H1 (cell line): Measurements from ENCODE around the gene HKDC1. TPM values are rescaled to one million over a fixed set of nuclear protein-coding genes. Genes with fewer than 3 reads are reported as not detected.

ENCODE experiments used
- CTCF ChIA-PET: fragments of 300-600 bp; sonication (Branson Sonifier 250); formaldehyde crosslinking; loops from one replicate; lab custom pipeline; 2021; ENCODE audit not compliant: partially characterized antibody; lab: Charles Lee
- POLR2A ChIA-PET: fragments of 300-600 bp; sonication (Branson Sonifier 250); formaldehyde crosslinking; loops from one replicate; lab custom pipeline; 2021; ENCODE audit warnings: inconsistent platforms; ENCODE audit not compliant: partially characterized antibody; lab: Charles Lee
- DNase-seq, 2 experiments: peaks; one replicate each; pipeline versions ENCODE4 v3.0.0 to v3.0.0-alpha.2; 2010 to 2022; ENCODE audit warnings: low spot score in 2 of 2, low read depth in 1 of 2, mixed read lengths in 1 of 2
- FAIRE-seq: peaks from 2 replicates; lab custom pipeline; 2011; peaks lifted over from hg19 to GRCh38; lab: Jason Lieb, UNC
- H2AFZ ChIP-seq: 2 replicates; pipeline ENCODE4 v1.8.1; 2012; ENCODE audit warnings: low read length, inconsistent platforms
- H2AK5ac ChIP-seq: 2 replicates; pipeline ENCODE4 v1.6.1; 2013; ENCODE audit warnings: low read depth, low read length
- H2BK120ac ChIP-seq: replicated peaks from 2 replicates; pipeline ENCODE3; 2013; ENCODE audit warnings: low read depth, low read length, inconsistent platforms
- H2BK12ac ChIP-seq: 2 replicates; pipeline ENCODE4 v1.6.1; 2013; ENCODE audit warnings: low read depth, low read length
- H2BK15ac ChIP-seq: 2 replicates; pipeline ENCODE4 v1.6.1; 2013; ENCODE audit warnings: low read length
- H2BK20ac ChIP-seq: 2 replicates; pipeline ENCODE4 v1.6.1; 2013; ENCODE audit warnings: low read length
- H2BK5ac ChIP-seq: 2 replicates; pipeline ENCODE4 v1.6.1; 2013; ENCODE audit warnings: low read depth, low read length
- H3K14ac ChIP-seq: 2 replicates; pipeline ENCODE4 v1.6.1; 2013; ENCODE audit warnings: inconsistent platforms; ENCODE audit not compliant: insufficient read length
- H3K18ac ChIP-seq: 2 replicates; pipeline ENCODE4 v1.6.1; 2013; ENCODE audit warnings: low read length; ENCODE audit errors: extremely low read depth
- H3K23ac ChIP-seq: 2 replicates; pipeline ENCODE4 v1.6.1; 2013; ENCODE audit warnings: inconsistent platforms; ENCODE audit not compliant: insufficient read length
- H3K23me2 ChIP-seq: 2 replicates; pipeline ENCODE4 v1.6.1; 2013; ENCODE audit warnings: low read depth, low read length
- H3K27ac ChIP-seq: 2 replicates; pipeline ENCODE4 v1.6.1; 2011; ENCODE audit warnings: low read depth, low read length, inconsistent platforms
- H3K27me3 ChIP-seq, 4 experiments: replicated peaks in 1 of 4; 1 replicate in 1 of 4; 2 replicates in 3 of 4; pipeline versions ENCODE4 v1.6.1 to v1.8.1; 2011 to 2013; ENCODE audit warnings: low read length in 3 of 4, mild to moderate bottlenecking in 3 of 4, inconsistent platforms in 2 of 4, mixed read lengths in 2 of 4, moderate library complexity in 1 of 4; ENCODE audit not compliant: control insufficient read depth in 3 of 4, insufficient read depth in 3 of 4; ENCODE audit errors: extremely low read depth in 1 of 4
- H3K36me3 ChIP-seq, 4 experiments: 2 replicates each; pipeline versions ENCODE4 v1.6.1 to v1.8.1; 2011 to 2013; ENCODE audit warnings: mild to moderate bottlenecking in 4 of 4, low read length in 3 of 4, moderate library complexity in 2 of 4, control low read depth in 1 of 4, inconsistent platforms in 1 of 4; ENCODE audit not compliant: insufficient read depth in 4 of 4, control insufficient read depth in 2 of 4
- H3K4ac ChIP-seq: replicated peaks from 2 replicates; pipeline ENCODE3; 2013; ENCODE audit warnings: low read length, low read depth, mixed read lengths, inconsistent platforms; ENCODE audit not compliant: insufficient read length
- H3K4me1 ChIP-seq, 4 experiments: replicated peaks in 1 of 4; 1 replicate in 1 of 4; 2 replicates in 3 of 4; pipeline versions ENCODE4 v1.6.1 to v1.8.1; 2011 to 2013; ENCODE audit warnings: low read length in 3 of 4, inconsistent platforms in 2 of 4, mixed read lengths in 1 of 4; ENCODE audit not compliant: insufficient read depth in 4 of 4, control insufficient read depth in 3 of 4
- H3K4me2 ChIP-seq, 2 experiments: 2 replicates each; pipeline versions ENCODE4 v1.6.1 to v1.8.1; 2011 to 2013; ENCODE audit warnings: low read depth in 2 of 2, low read length in 2 of 2, control low read depth in 1 of 2, inconsistent platforms in 1 of 2, mild to moderate bottlenecking in 1 of 2; ENCODE audit not compliant: insufficient read depth in 1 of 2
- H3K4me3 ChIP-seq, 4 experiments: fragments of 200-600, 300-600 bp in 1 of 4; sonication (generic), shearing (Covaris generic), sonication (Bioruptor Twin) in 1 of 4; 2 replicates each; pipeline versions ENCODE4 v1.5.1 to v1.8.1; 2011 to 2016; ENCODE audit warnings: low read length in 4 of 4, low read depth in 3 of 4, control low read depth in 2 of 4, inconsistent platforms in 2 of 4, mild to moderate bottlenecking in 2 of 4, mixed read lengths in 1 of 4, moderate library complexity in 1 of 4; ENCODE audit not compliant: insufficient read depth in 2 of 4; ENCODE audit errors: extremely low read depth in 1 of 4
- H3K56ac ChIP-seq: replicated peaks from 2 replicates; pipeline ENCODE3; 2013; ENCODE audit warnings: low read depth, mild to moderate bottlenecking, mixed read lengths, low read length, inconsistent platforms; ENCODE audit not compliant: insufficient read length
- H3K79me1 ChIP-seq: 2 replicates; pipeline ENCODE4 v1.6.1; 2013; ENCODE audit warnings: low read depth, low read length, control low read depth
- H3K79me2 ChIP-seq, 2 experiments: 2 replicates each; pipeline versions ENCODE4 v1.6.1 to v1.8.1; 2012 to 2013; ENCODE audit warnings: low read length in 2 of 2, mild to moderate bottlenecking in 2 of 2, inconsistent platforms in 1 of 2; ENCODE audit not compliant: insufficient read depth in 2 of 2, control insufficient read depth in 1 of 2
- H3K9ac ChIP-seq, 4 experiments: replicated peaks in 1 of 4; 1 replicate in 1 of 4; 2 replicates in 3 of 4; pipeline versions ENCODE4 v1.6.1 to v1.8.1; 2011 to 2013; ENCODE audit warnings: low read depth in 3 of 4, low read length in 3 of 4, control low read depth in 2 of 4, mild to moderate bottlenecking in 2 of 4, moderate library complexity in 2 of 4, inconsistent platforms in 1 of 4; ENCODE audit errors: extremely low read depth in 1 of 4
- H3K9me3 ChIP-seq, 2 experiments: 2 replicates each; pipeline versions ENCODE4 v1.6.1 to v1.8.1; 2012 to 2013; ENCODE audit warnings: mild to moderate bottlenecking in 2 of 2, moderate library complexity in 2 of 2, control low read depth in 1 of 2, inconsistent platforms in 1 of 2, low read depth in 1 of 2, low read length in 1 of 2, mixed read lengths in 1 of 2; ENCODE audit not compliant: insufficient read depth in 2 of 2
- H4K20me1 ChIP-seq, 2 experiments: replicated peaks in 1 of 2; 2 replicates each; pipeline versions ENCODE3 to v1.8.1; 2011 to 2013; ENCODE audit warnings: inconsistent platforms in 2 of 2, low read length in 2 of 2, mild to moderate bottlenecking in 1 of 2; ENCODE audit not compliant: insufficient read depth in 2 of 2, control insufficient read depth in 1 of 2
- H4K5ac ChIP-seq: 2 replicates; pipeline ENCODE4 v1.6.1; 2013; ENCODE audit warnings: low read length, low read depth, mixed read lengths, inconsistent platforms; ENCODE audit not compliant: insufficient read length
- H4K8ac ChIP-seq: 2 replicates; pipeline ENCODE4 v1.8.0; 2013; ENCODE audit warnings: mild to moderate bottlenecking, moderate library complexity, low read length, inconsistent platforms; ENCODE audit not compliant: insufficient read depth; ENCODE audit errors: extremely low read depth
- H4K91ac ChIP-seq: replicated peaks from 2 replicates; pipeline ENCODE3; 2013; ENCODE audit warnings: low read length, mixed read lengths, inconsistent platforms; ENCODE audit not compliant: insufficient read length
- BACH1 ChIP-seq: IDR thresholded peaks from 2 replicates; pipeline ENCODE4 v1.6.1; 2012; ENCODE audit warnings: low read length, improper control_type of control experiment
- BCL11A ChIP-seq, 2 experiments: IDR thresholded peaks; one replicate each; pipeline ENCODE4 v1.6.1; 2011; ENCODE audit warnings: low read depth in 2 of 2, low read length in 2 of 2, mild to moderate bottlenecking in 2 of 2
- CBX5 ChIP-seq: fragments of 300-800, 300-1000 bp; sonication (generic); IDR thresholded peaks from 2 replicates; pipeline ENCODE4 v1.7.1; 2016; ENCODE audit warnings: antibody characterized with exemption, low read length, low read depth
- EGR1 ChIP-seq: IDR thresholded peaks from 2 replicates; pipeline ENCODE4 v1.6.1; 2011; ENCODE audit warnings: low read depth, low read length, borderline replicate concordance
- NANOG ChIP-seq: IDR thresholded peaks from 2 replicates; pipeline ENCODE4 v1.6.1; 2011; ENCODE audit warnings: low read length, low read depth, mild to moderate bottlenecking, inconsistent platforms; ENCODE audit not compliant: insufficient read depth, poor library complexity, severe bottlenecking
- POLR2AphosphoS5 ChIP-seq: IDR thresholded peaks from 2 replicates; pipeline ENCODE4 v1.6.1; 2011; ENCODE audit warnings: low read depth, low read length
- RNF2 ChIP-seq: fragments of 200-900, 300-1000 bp; sonication (generic); IDR thresholded peaks from 2 replicates; pipeline ENCODE4 v1.7.1; 2016; ENCODE audit warnings: borderline replicate concordance, low read depth, mild to moderate bottlenecking, antibody characterized with exemption, low read length; ENCODE audit not compliant: poor library complexity, severe bottlenecking; ENCODE audit errors: missing control alignments
- SAP30 ChIP-seq: fragments of 300-600 bp; sonication (generic); IDR thresholded peaks from 2 replicates; pipeline ENCODE4 v1.7.1; 2012; ENCODE audit warnings: low read length, moderate library complexity, mild to moderate bottlenecking, inconsistent platforms; ENCODE audit not compliant: insufficient read depth, insufficient replicate concordance
- SP2 ChIP-seq: IDR thresholded peaks from 2 replicates; pipeline ENCODE4 v1.6.1; 2012; ENCODE audit warnings: mild to moderate bottlenecking, low read length, inconsistent platforms
- SP4 ChIP-seq: IDR thresholded peaks from 2 replicates; pipeline ENCODE4 v1.6.1; 2012; ENCODE audit warnings: low read length, inconsistent platforms
- SRF ChIP-seq: IDR thresholded peaks from 2 replicates; pipeline ENCODE4 v1.6.1; 2011; ENCODE audit warnings: mild to moderate bottlenecking, low read depth, low read length, moderate library complexity
- TAF1 ChIP-seq: IDR thresholded peaks from 2 replicates; pipeline ENCODE4 v1.6.1; 2011; ENCODE audit warnings: mild to moderate bottlenecking, low read depth, low read length
- TAF7 ChIP-seq: optimal IDR thresholded peaks from 2 replicates; pipeline ENCODE3; 2011; ENCODE audit warnings: low read depth, mild to moderate bottlenecking, inconsistent platforms, low read length, moderate library complexity, borderline replicate concordance
- TBP ChIP-seq: IDR thresholded peaks from 2 replicates; pipeline ENCODE4 v1.6.1; 2011; ENCODE audit warnings: low read depth, low read length, improper control_type of control experiment
- TEAD4 ChIP-seq: IDR thresholded peaks from 2 replicates; pipeline ENCODE4 v1.6.1; 2012; ENCODE audit warnings: low read depth, low read length, inconsistent platforms, mixed read lengths
- ZNF274 ChIP-seq: IDR thresholded peaks from 2 replicates; pipeline ENCODE4 v1.7.0; 2012; ENCODE audit warnings: low read length, borderline replicate concordance; ENCODE audit errors: extremely low read depth
- WGBS, 2 experiments: shearing (Covaris generic) in 1 of 2; methylation state at CpG; one replicate each; pipeline versions ENCODE4 v1.1.6 to v1.1.7; 2013 to 2015; ENCODE audit warnings: low lambda C conversion rate in 2 of 2, mixed read lengths in 2 of 2, inconsistent platforms in 1 of 2, low coverage in 1 of 2, missing lambda C conversion rate in 1 of 2; ENCODE audit not compliant: insufficient replicate concordance in 2 of 2, insufficient coverage in 1 of 2, insufficient read length in 1 of 2; ENCODE audit errors: extremely low coverage in 1 of 2, missing lambda C conversion rate in 1 of 2; 5-methylcytosine and 5-hydroxymethylcytosine counted together
- polyA plus RNA-seq, 7 experiments: library from polyadenylated mRNA; depleted of rRNA in 3 of 7; stranded (reverse) in 5 of 7; unstranded in 2 of 7; fragments of >200 nt in 5 of 7; fragments of 200-250 nt in 2 of 7; gene quantifications; 1 replicate in 5 of 7; 2 replicates in 1 of 7; 4 replicates in 1 of 7; pipeline versions ENCODE4 v1.2.1 to v1.2.3, GENCODE V29; 2011 to 2013; ENCODE audit warnings: missing spikeins in 2 of 7, mixed read lengths in 2 of 7
- total RNA-seq: library from RNA; stranded (reverse); fragmentation: NEBNext Ultra II Directional; extraction: Animal tissue kit (Norgen Biotek cat#: 25700); gene quantifications from 2 replicates; pipeline ENCODE4 v1.2.1, GENCODE V29; 2021

The HKDC1 gene
- total and polyA plus RNA-seq, 2 of the 8 experiments (the other 6 are each of a cell fraction or from before 2014, with no cell fraction given): 0.12 to 0.78 TPM

DNA sequence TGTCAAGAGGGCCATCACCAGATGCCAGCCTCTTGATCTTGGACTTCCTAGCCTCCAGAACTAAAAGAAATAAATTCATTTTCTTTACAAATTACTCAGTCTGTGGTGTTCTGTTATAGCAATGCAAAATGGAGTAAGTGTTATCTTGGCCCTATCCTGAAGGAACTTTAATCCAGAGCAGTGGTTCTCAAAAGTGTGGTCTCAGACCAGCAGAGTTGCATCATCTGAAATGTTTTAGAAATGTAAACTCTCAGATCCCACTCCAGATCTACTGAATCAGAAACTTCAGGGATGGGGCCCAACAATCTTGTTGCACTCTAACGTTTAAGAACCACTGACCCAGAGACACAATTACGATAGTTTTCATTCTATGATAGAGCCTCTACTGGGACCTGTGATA lies 43.3 kb upstream of the HKDC1 start:
- ChIA-PET POLR2A (no interaction called here), CTCF (no interaction called here)
- Histone ChIP-seq H4K5ac (no peak overlapping the region), H3K18ac (no peak overlapping the region), H3K79me2 (peaks cover 13 to 17% of the 10 kb centered on the region in 2 experiments), H4K20me1 (no peaks in the 10 kb centered on the region), H2AFZ (no peak overlapping the region), H3K4me3 (no peak overlapping the region), H3K36me3 (no peaks in the 10 kb centered on the region; a peak in 1 of 8 replicates), H2BK15ac (no peak overlapping the region), H3K9me3 (no peaks in the 10 kb centered on the region), H3K79me1 (no peaks in the 10 kb centered on the region), H3K27ac (no peak overlapping the region), H3K4me2 (no peak overlapping the region), H3K27me3 (no peaks in the 10 kb centered on the region), H3K14ac (no peak overlapping the region), H2AK5ac (no peak overlapping the region), H3K4me1 (peaks cover 0 to 10% (median 2%) of the 10 kb centered on the region in 4 experiments; a peak in 5 of 7 replicates), H2BK5ac (no peak overlapping the region), H2BK120ac (no peak overlapping the region), H4K91ac (no peak overlapping the region), H3K56ac (no peak overlapping the region), H3K23me2 (peaks cover 7% of the 10 kb centered on the region), H3K23ac (no peak overlapping the region), H2BK20ac (no peak overlapping the region), H4K8ac (no peak overlapping the region), H2BK12ac (no peak overlapping the region), H3K9ac (no peak overlapping the region), H3K4ac (no peak overlapping the region)
- DNase-seq (no peak), FAIRE-seq (no peak)
- 85% methylated on average over 2 of the region's 2 CpGs; no CpG with 5 or more reads in 1 of the 2 experiments for WGBS, 2 experiments
- TF ChIP-seq EGR1 (no peak), TEAD4 (no peak), RNF2 (no peak), BACH1 (no peak), SRF (no peak), CBX5 (no peak), POLR2AphosphoS5 (no peak), TAF1 (no peak), SP2 (no peak), NANOG (no peak), ZNF274 (no peak), SP4 (no peak), BCL11A (IDR thresholded peaks at IDR 0.05; ENCODE audit: low read depth in 2 of 2, low read length in 2 of 2) (no peak), TBP (no peak), TAF7 (no peak), SAP30 (no peak)
